PFSK-1 (cell line): ENCODE data around the gene L3MBTL4.

Source experiments
- FOXP2 ChIP-seq: optimal IDR thresholded peaks from 2 replicates; pipeline ENCODE3; 2011; ENCODE audit warnings: borderline replicate concordance, control low read depth, inconsistent platforms; ENCODE audit not compliant: insufficient read depth; ENCODE audit errors: extremely low read length, extremely low read depth
- POLR2AphosphoS5 ChIP-seq: IDR thresholded peaks from 2 replicates; pipeline ENCODE4 v1.6.1; 2012; ENCODE audit warnings: low read depth, mild to moderate bottlenecking, control low read depth, low read length, moderate library complexity
- SIN3A ChIP-seq: IDR thresholded peaks from 2 replicates; pipeline ENCODE4 v1.6.1; 2012; ENCODE audit warnings: mild to moderate bottlenecking, low read length, moderate library complexity, borderline replicate concordance; ENCODE audit not compliant: insufficient read depth
- TAF1 ChIP-seq: IDR thresholded peaks from 2 replicates; pipeline ENCODE4 v1.6.1; 2012; ENCODE audit warnings: low read length, control low read depth, borderline replicate concordance; ENCODE audit not compliant: insufficient read depth
- TF ChIP-seq, protein P1 (sequence below), 2 experiments: IDR thresholded peaks; 2 replicates each; pipeline versions ENCODE4 v1.6.1 to v1.8.0; 2011 to 2012; ENCODE audit warnings: low read depth in 2 of 2, low read length in 2 of 2, control low read depth in 1 of 2, inconsistent platforms in 1 of 2, mild to moderate bottlenecking in 1 of 2, moderate library complexity in 1 of 2; ENCODE audit not compliant: insufficient read depth in 1 of 2

DNA sequence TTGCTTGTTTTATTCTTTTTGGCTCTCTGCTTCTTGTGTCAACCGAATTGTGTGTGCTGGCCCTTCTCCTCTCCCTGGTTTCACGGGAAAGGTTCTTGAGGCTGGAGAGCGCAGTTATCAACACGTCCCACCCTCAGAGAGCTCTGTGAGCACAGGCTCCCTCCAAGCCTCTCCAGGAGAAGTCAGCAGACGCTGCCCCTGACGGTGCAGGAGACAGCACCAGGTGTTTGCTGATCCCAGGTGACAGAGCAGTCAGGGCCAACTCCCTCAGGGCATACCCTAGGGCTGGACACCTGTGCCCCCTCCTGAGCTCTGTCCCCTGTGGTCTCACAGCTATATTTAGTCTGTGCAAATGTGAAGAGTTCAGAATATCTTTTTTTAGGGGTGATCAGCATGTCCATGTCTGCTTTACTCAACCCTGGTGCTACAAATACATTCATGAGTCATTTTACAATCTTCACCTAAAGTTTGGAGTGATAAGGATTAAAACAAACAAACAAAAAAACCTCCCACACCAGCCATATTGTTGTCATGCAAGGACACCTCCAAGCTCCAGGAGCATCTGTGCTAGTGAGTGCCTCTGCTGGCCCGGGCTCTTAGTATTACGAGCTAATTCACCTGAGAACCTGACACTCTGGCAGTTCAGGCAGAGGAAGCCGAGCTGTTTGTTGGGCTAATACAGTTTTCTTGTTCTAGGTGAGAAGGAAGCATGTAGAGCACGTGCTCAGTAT, 453.4 kb downstream of the L3MBTL4 start:
- TF ChIP-seq SIN3A: no peak
- TF ChIP-seq POLR2AphosphoS5: no peak
- no peak for TF ChIP-seq TAF1
- TF ChIP-seq, protein P1, sequence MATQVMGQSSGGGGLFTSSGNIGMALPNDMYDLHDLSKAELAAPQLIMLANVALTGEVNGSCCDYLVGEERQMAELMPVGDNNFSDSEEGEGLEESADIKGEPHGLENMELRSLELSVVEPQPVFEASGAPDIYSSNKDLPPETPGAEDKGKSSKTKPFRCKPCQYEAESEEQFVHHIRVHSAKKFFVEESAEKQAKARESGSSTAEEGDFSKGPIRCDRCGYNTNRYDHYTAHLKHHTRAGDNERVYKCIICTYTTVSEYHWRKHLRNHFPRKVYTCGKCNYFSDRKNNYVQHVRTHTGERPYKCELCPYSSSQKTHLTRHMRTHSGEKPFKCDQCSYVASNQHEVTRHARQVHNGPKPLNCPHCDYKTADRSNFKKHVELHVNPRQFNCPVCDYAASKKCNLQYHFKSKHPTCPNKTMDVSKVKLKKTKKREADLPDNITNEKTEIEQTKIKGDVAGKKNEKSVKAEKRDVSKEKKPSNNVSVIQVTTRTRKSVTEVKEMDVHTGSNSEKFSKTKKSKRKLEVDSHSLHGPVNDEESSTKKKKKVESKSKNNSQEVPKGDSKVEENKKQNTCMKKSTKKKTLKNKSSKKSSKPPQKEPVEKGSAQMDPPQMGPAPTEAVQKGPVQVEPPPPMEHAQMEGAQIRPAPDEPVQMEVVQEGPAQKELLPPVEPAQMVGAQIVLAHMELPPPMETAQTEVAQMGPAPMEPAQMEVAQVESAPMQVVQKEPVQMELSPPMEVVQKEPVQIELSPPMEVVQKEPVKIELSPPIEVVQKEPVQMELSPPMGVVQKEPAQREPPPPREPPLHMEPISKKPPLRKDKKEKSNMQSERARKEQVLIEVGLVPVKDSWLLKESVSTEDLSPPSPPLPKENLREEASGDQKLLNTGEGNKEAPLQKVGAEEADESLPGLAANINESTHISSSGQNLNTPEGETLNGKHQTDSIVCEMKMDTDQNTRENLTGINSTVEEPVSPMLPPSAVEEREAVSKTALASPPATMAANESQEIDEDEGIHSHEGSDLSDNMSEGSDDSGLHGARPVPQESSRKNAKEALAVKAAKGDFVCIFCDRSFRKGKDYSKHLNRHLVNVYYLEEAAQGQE (IDR thresholded peaks at IDR 0.05; ENCODE audit: insufficient read depth in 1 of 2, low read depth in 2 of 2, low read length in 2 of 2): no peak
- TF ChIP-seq FOXP2: no peak
